SK-N-MC (cell line): Measurements from ENCODE around the gene DMWD.
A peak's percentile ranks its signal among the peaks of the same experiment; 100 is the strongest.

Experiments used
- DNase-seq: peaks from one replicate; pipeline ENCODE4 v3.0.0-alpha.2; 2011; ENCODE audit warnings: low read depth, low spot score
- H3K27ac ChIP-seq: fragments of 200-600 bp; sonication (generic); 2 replicates; pipeline ENCODE4 v1.5.1; 2016; ENCODE audit warnings: mixed run types
- H3K36me3 ChIP-seq: fragments of 200-600 bp; sonication (generic); 2 replicates; pipeline ENCODE4 v1.6.1; 2017; ENCODE audit warnings: antibody characterized with exemption, low read length, mixed read lengths; ENCODE audit not compliant: insufficient read depth
- H3K4me3 ChIP-seq: fragments of 200-600 bp; sonication (generic); 2 replicates; pipeline ENCODE4 v1.5.1; 2016
- H3K9ac ChIP-seq: fragments of 200-600 bp; sonication (generic); 2 replicates; pipeline ENCODE4 v1.8.0; 2017; ENCODE audit warnings: mixed run types, mixed read lengths; ENCODE audit not compliant: insufficient read length
- H3K9me3 ChIP-seq: fragments of 200-600 bp; sonication (generic); 2 replicates; pipeline ENCODE4 v1.6.1; 2017; ENCODE audit warnings: low read depth, mild to moderate bottlenecking, antibody characterized with exemption, low read length, moderate library complexity, mixed read lengths
- EZH2 ChIP-seq: fragments of 200-600 bp; sonication (generic); IDR thresholded peaks from one replicate; pipeline ENCODE4 v1.6.1; 2017; ENCODE audit warnings: antibody characterized with exemption
- FOXP2 ChIP-seq: optimal IDR thresholded peaks from 2 replicates; pipeline ENCODE3; 2011; ENCODE audit warnings: mild to moderate bottlenecking, moderate library complexity; ENCODE audit not compliant: insufficient read depth; ENCODE audit errors: extremely low read length, control extremely low read depth
- POLR2AphosphoS5 ChIP-seq: IDR thresholded peaks from 2 replicates; pipeline ENCODE4 v1.6.1; 2012; ENCODE audit warnings: mild to moderate bottlenecking, low read depth, low read length, borderline replicate concordance

Gene DMWD

GRCh38 chr19:45825917-45826893, 33.6 kb upstream of the DMWD start:
- no peak for DNase-seq
- Histone ChIP-seq H3K9me3 (no peaks in the 10 kb centered on the region), H3K27ac (no peak overlapping the region), H3K4me3 (no peak overlapping the region), H3K36me3 (peaks cover 58% of the 10 kb centered on the region; the same call in 1 of the 2 replicates), H3K9ac (no peak overlapping the region)
- no peak for TF ChIP-seq FOXP2
- TF ChIP-seq EZH2, result no peak
- TF ChIP-seq POLR2AphosphoS5, result no peak

- H3K9me3 ChIP-seq, result no peaks in the 10 kb centered on the region
- DNase-seq, result no peak
- H3K4me3 ChIP-seq, result no peak overlapping the region
- no peak for TF ChIP-seq POLR2AphosphoS5
- TF ChIP-seq FOXP2, result no peak
- TF ChIP-seq EZH2, result no peak
- H3K9ac ChIP-seq, result no peak overlapping the region
- H3K27ac ChIP-seq, result no peak overlapping the region
- peaks cover 53% of the 10 kb centered on the region; the same call in 1 of the 2 replicates for H3K36me3 ChIP-seq
Observed at GRCh38 chr19:45825263-45825605, 32.6 kb upstream of the DMWD start.

DNA sequence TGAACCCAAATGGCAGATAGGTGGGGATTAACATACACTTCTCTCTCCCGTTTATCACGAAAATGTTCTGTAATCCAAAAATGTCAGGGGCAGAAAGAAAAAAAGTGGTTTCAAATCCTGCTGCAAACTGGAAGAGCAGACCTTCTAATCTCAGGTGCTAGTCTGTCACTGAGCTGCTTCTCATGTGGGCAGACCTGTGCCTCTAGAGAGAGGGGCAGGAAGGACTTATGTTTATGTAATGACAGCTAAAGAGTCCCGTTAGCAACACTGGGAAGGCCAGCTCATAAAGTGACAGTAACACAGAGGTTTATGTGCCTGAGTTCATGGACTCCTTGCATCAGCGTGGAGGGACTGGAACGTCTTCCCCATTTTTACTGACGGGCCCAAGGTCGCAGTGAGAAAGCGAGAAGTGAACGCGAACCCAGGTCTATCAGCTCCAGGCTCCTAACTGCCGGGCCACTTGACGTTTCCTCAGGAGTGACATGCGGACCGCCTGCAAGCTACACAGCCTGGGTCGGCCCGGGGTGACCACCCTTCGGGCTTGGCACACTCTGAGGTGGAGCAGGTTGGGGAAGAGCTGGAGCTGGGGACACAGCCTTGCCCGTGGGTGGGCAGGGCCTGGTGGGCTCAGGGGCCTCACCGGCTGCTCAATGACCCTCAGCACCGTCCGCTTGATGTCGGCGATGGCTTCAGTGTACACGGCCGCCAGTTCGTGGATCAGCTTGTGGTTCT, 32.1 kb upstream of the DMWD start:
- no peak overlapping the region for H3K27ac ChIP-seq
- no peak overlapping the region for H3K4me3 ChIP-seq
- H3K36me3 ChIP-seq, result peaks cover 47% of the 10 kb centered on the region; the same call in 1 of the 2 replicates
- no peak for DNase-seq
- H3K9ac ChIP-seq, result no peak overlapping the region
- TF ChIP-seq FOXP2 (no peak), EZH2 (no peak), POLR2AphosphoS5 (no peak)
- H3K9me3 ChIP-seq, result no peaks in the 10 kb centered on the region

DNA sequence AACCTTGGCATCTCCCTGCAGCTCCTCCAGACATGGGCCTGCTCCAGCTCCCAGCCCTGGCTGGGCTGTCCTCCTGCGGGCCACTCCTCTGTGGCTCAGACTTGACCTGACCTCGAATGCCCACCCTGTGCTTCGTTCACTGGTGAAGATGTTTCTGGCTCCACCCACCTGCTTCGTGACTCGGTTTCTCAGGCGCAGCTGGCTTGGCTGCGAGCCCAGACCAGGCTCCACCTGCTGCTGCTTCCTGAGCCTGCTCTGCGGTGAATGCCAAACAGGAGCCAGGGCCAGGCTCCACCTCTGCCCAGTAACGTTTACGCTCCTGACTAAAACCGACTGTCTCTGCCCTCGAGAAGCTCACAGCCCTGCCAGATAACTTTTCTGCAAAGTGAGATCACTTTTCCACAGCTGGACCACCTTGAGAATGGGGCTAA, 31.4 kb upstream of the DMWD start:
- Histone ChIP-seq H3K36me3 (peaks cover 41% of the 10 kb centered on the region; the same call in 1 of the 2 replicates), H3K9me3 (no peaks in the 10 kb centered on the region), H3K27ac (no peak overlapping the region), H3K9ac (no peak overlapping the region), H3K4me3 (no peak overlapping the region)
- DNase-seq, result no peak
- TF ChIP-seq POLR2AphosphoS5, result no peak
- no peak for TF ChIP-seq FOXP2
- no peak for TF ChIP-seq EZH2

- Histone ChIP-seq H3K36me3 (peaks cover 33% of the 10 kb centered on the region; the same call in 1 of the 2 replicates), H3K9ac (no peak overlapping the region), H3K27ac (no peak overlapping the region), H3K9me3 (no peaks in the 10 kb centered on the region), H3K4me3 (no peak overlapping the region)
- no peak for DNase-seq
- TF ChIP-seq EZH2 (no peak), FOXP2 (no peak), POLR2AphosphoS5 (no peak)
Observed at GRCh38 chr19:45823182-45823581, 30.5 kb upstream of the DMWD start.

GRCh38 chr19:45822716-45823115, 30.1 kb upstream of the DMWD start:
- H3K4me3 ChIP-seq, result no peak overlapping the region
- no peak for DNase-seq
- H3K9me3 ChIP-seq, result no peaks in the 10 kb centered on the region
- H3K27ac ChIP-seq, result no peak overlapping the region
- H3K9ac ChIP-seq, result no peak overlapping the region
- no peak for TF ChIP-seq POLR2AphosphoS5
- no peak for TF ChIP-seq EZH2
- no peak for TF ChIP-seq FOXP2
- peaks cover 28% of the 10 kb centered on the region; the same call in 1 of the 2 replicates for H3K36me3 ChIP-seq

DNA sequence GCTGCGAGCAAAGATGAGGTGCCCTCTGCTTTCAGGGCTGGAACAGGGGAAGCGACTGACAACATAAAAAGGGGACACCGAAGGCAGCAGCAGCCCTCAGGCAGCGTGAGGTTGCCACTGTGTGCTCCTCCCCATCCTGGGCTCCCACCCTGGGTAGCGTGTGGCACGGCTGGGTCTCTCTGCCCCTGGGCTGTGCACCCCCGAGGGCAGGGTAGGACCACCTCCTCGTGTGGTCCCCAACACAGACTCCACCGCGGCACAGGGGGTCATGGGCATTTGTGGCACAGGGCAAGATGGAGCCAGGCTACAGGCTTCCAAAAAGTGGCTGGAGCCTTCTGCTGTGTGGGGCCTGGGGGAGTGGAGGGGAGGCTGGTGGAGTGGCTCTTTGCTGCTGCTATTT, 28.9 kb upstream of the DMWD start:
- Histone ChIP-seq H3K9ac (no peak overlapping the region), H3K9me3 (no peaks in the 10 kb centered on the region), H3K4me3 (no peak overlapping the region), H3K27ac (no peak overlapping the region), H3K36me3 (peaks cover 20% of the 10 kb centered on the region; the same call in 1 of the 2 replicates)
- no peak for TF ChIP-seq FOXP2
- TF ChIP-seq POLR2AphosphoS5, result peak; percentile 34; the same call in 1 of the 2 replicates
- DNase-seq, result no peak

- no peak overlapping the region for H3K27ac ChIP-seq
- TF ChIP-seq POLR2AphosphoS5 (no peak), FOXP2 (no peak), EZH2 (no peak)
- peaks cover 15% of the 10 kb centered on the region; the same call in 1 of the 2 replicates for H3K36me3 ChIP-seq
- H3K4me3 ChIP-seq, result no peak overlapping the region
- no peak for DNase-seq
- no peaks in the 10 kb centered on the region for H3K9me3 ChIP-seq
- H3K9ac ChIP-seq, result no peak overlapping the region
Observed at GRCh38 chr19:45821103-45821521, 28.5 kb upstream of the DMWD start.

DNA sequence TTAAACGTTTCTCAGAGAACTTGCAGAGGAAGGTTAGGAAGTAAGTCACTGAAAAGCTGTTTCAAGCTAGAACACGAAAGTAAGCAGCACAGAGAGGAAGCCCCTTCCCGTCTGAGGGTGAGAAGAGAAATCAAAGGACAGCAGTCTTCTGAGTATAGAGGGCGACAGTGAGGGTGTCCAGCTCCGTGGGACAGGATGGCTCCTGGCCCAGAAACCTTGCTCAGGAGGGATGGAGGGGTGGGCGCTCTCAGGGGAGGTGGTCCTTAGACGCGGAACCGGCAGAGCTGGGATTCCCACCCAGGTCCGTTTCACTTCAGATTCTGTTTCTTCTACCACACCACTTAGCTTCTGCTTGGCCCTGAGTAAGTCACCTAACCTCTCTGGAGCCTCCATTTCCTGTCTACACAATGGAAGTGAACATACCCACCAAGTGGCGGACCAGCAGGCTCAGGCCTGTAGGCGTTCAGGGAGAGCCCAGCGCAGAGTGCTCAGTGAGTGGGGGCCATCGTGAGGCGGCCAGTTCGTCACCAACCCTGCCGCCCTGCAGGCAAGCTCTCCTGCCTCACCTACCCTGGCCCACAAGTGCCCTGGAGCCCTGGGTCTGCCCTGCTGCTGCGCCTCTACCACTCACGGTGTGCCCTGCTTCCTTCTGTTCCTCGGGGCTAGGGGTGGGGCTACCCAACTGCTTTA, 27.9 kb upstream of the DMWD start:
- no peak overlapping the region for H3K4me3 ChIP-seq
- H3K9ac ChIP-seq, result no peak overlapping the region
- TF ChIP-seq FOXP2 (no peak), EZH2 (no peak), POLR2AphosphoS5 (no peak)
- H3K9me3 ChIP-seq, result no peaks in the 10 kb centered on the region
- no peak for DNase-seq
- peak overlapping the region; percentile 42; the same call in 1 of the 2 replicates for H3K27ac ChIP-seq
- peaks cover 10% of the 10 kb centered on the region; the same call in 1 of the 2 replicates for H3K36me3 ChIP-seq
